Measurements from ENCODE around the gene SYTL3. TPM values are rescaled to one million over a fixed set of nuclear protein-coding genes. Genes with fewer than 3 reads are reported as not detected.
"Not testable (repeated sequence)": the region's sequence is repeated elsewhere in the genome, so short reads cannot be mapped to it uniquely, and the experiment has no call there.

Gene SYTL3
- total RNA-seq, 3 donors from 2014 or later (not counting 1 experiment from before 2014, with no cell fraction given): 84.1 to 143 (median 89.0) TPM

- Histone ChIP-seq H3K9me3 (ENCODE audit: control insufficient read depth, insufficient read depth, low read length) (no peaks in the 10 kb centered on the region), H3K36me3 (ENCODE audit: control insufficient read depth, insufficient read depth, low read length) (peaks cover 10% of the 10 kb centered on the region), H3K4me3 (ENCODE audit: low read length) (no peak overlapping the region), H3K4me1 (ENCODE audit: control insufficient read depth, insufficient read depth, low read length) (peaks cover 55% of the 10 kb centered on the region), H3K27ac (ENCODE audit: low read length) (no peak overlapping the region), H3K27me3 (ENCODE audit: control insufficient read depth, insufficient read depth, low read length) (no peaks in the 10 kb centered on the region)
- Mint-ChIP-seq H3K27ac (peak overlapping the region; percentile 93 to 94), H3K4me1 (peaks cover 62 to 64% of the 10 kb centered on the region in 2 donors), H3K9me3 (no peaks in the 10 kb centered on the region), H3K27me3 (ENCODE audit: low read depth in 2 of 2) (no peaks in the 10 kb centered on the region), H3K36me3 (no peaks in the 10 kb centered on the region), H3K4me3 (peak overlapping the region; percentile 89)
- DNase-seq: peak in 1 of 2 donors; percentile 13
- TF ChIP-seq CTCF (IDR thresholded peaks at IDR 0.05): no peak
- WGBS (ENCODE audit: insufficient coverage): 84% methylated on average over 9 of the region's 10 CpGs
- no peak for ATAC-seq
- intact Hi-C loops (cut with micrococcal nuclease): no loop called here
These were observed 3.6 kb upstream of the SYTL3 start for GRCh38 chr6:158646023-158646910.

GRCh38 chr6:158647501-158647900 is 2.4 kb upstream of the SYTL3 start:
- H3K4me3 Mint-ChIP-seq: no peak overlapping the region
- no peak overlapping the region for H3K4me3 ChIP-seq (ENCODE audit: low read length)
- H3K27ac ChIP-seq (ENCODE audit: low read length): no peak overlapping the region
- H3K9me3 ChIP-seq (ENCODE audit: control insufficient read depth, insufficient read depth, low read length): no peaks in the 10 kb centered on the region
- peaks cover 57% of the 10 kb centered on the region for H3K4me1 ChIP-seq (ENCODE audit: control insufficient read depth, insufficient read depth, low read length)
- DNase-seq (no peak), ATAC-seq (no peak)
- no peak for TF ChIP-seq CTCF (IDR thresholded peaks at IDR 0.05)
- WGBS (ENCODE audit: insufficient coverage): 97% methylated on average over 4 of the region's 4 CpGs
- H3K36me3 Mint-ChIP-seq: no peaks in the 10 kb centered on the region
- H3K36me3 ChIP-seq (ENCODE audit: control insufficient read depth, insufficient read depth, low read length): peaks cover 1% of the 10 kb centered on the region
- H3K9me3 Mint-ChIP-seq: no peaks in the 10 kb centered on the region
- no peaks in the 10 kb centered on the region for H3K27me3 ChIP-seq (ENCODE audit: control insufficient read depth, insufficient read depth, low read length)
- no peaks in the 10 kb centered on the region for H3K27me3 Mint-ChIP-seq (ENCODE audit: low read depth in 2 of 2)
- H3K27ac Mint-ChIP-seq: no peak overlapping the region
- peaks cover 52 to 57% of the 10 kb centered on the region in 2 donors for H3K4me1 Mint-ChIP-seq
- intact Hi-C loops (cut with micrococcal nuclease): no loop called here

- no peaks in the 10 kb centered on the region for H3K27me3 ChIP-seq (ENCODE audit: control insufficient read depth, insufficient read depth, low read length)
- peak overlapping the region; percentile 49 for H3K4me3 Mint-ChIP-seq
- DNase-seq (peak in 1 of 2 donors; percentile 11), ATAC-seq (no peak)
- intact Hi-C loops (cut with micrococcal nuclease): loop anchor here (1.0 kb wide), 1 partner anchor 394 kb away; no protein-coding TSS in a partner anchor
- no peaks in the 10 kb centered on the region for H3K36me3 Mint-ChIP-seq
- H3K27ac Mint-ChIP-seq: peak overlapping the region; percentile 96 to 99
- H3K27me3 Mint-ChIP-seq (ENCODE audit: low read depth in 2 of 2): no peaks in the 10 kb centered on the region
- H3K4me1 ChIP-seq (ENCODE audit: control insufficient read depth, insufficient read depth, low read length): peaks cover 58% of the 10 kb centered on the region
- peaks cover 53 to 57% of the 10 kb centered on the region in 2 donors for H3K4me1 Mint-ChIP-seq
- no peaks in the 10 kb centered on the region for H3K9me3 ChIP-seq (ENCODE audit: control insufficient read depth, insufficient read depth, low read length)
- H3K9me3 Mint-ChIP-seq: no peaks in the 10 kb centered on the region
- no peaks in the 10 kb centered on the region for H3K36me3 ChIP-seq (ENCODE audit: control insufficient read depth, insufficient read depth, low read length)
- no peak overlapping the region for H3K4me3 ChIP-seq (ENCODE audit: low read length)
- 77% methylated on average over 3 of the region's 5 CpGs for WGBS (ENCODE audit: insufficient coverage)
- no peak for TF ChIP-seq CTCF (IDR thresholded peaks at IDR 0.05)
- peak overlapping the region; percentile 84 for H3K27ac ChIP-seq (ENCODE audit: low read length)
These were observed 1.1 kb upstream of the SYTL3 start for GRCh38 chr6:158648682-158649131.

- peaks cover 75% of the 10 kb centered on the region for H3K4me1 ChIP-seq (ENCODE audit: control insufficient read depth, insufficient read depth, low read length)
- H3K4me3 ChIP-seq (ENCODE audit: low read length); H3K27me3 ChIP-seq (ENCODE audit: control insufficient read depth, insufficient read depth, low read length); ATAC-seq; H3K9me3 Mint-ChIP-seq; H3K36me3 Mint-ChIP-seq; H3K27me3 Mint-ChIP-seq (ENCODE audit: low read depth in 2 of 2); H3K36me3 ChIP-seq (ENCODE audit: control insufficient read depth, insufficient read depth, low read length); H3K9me3 ChIP-seq (ENCODE audit: control insufficient read depth, insufficient read depth, low read length): not testable (repeated sequence)
- peaks cover 65 to 67% of the 10 kb centered on the region in 2 donors for H3K4me1 Mint-ChIP-seq
- H3K27ac Mint-ChIP-seq: peak overlapping the region; percentile 96 to 99
- H3K4me3 Mint-ChIP-seq: peak overlapping the region; percentile 80
- DNase-seq: peak in 1 of 2 donors; percentile 10
- peak overlapping the region; percentile 98 for H3K27ac ChIP-seq (ENCODE audit: low read length)
- 71% methylated on average over 15 of the region's 17 CpGs for WGBS (ENCODE audit: insufficient coverage)
- intact Hi-C loops (cut with micrococcal nuclease): loop anchor here (2.0 to 10.0 kb wide), 6 partner anchors 85 to 1323 kb away; no protein-coding TSS in a partner anchor
These were observed 2.3 kb downstream of the SYTL3 start for GRCh38 chr6:158651981-158652737.
